Measurements from ENCODE around the gene MYCBPAP. TPM values are rescaled to one million over a fixed set of nuclear protein-coding genes. Genes with fewer than 3 reads are reported as not detected.

The MYCBPAP gene
- total RNA-seq, 1 experiment from 2014 or later, result not detected

DNA sequence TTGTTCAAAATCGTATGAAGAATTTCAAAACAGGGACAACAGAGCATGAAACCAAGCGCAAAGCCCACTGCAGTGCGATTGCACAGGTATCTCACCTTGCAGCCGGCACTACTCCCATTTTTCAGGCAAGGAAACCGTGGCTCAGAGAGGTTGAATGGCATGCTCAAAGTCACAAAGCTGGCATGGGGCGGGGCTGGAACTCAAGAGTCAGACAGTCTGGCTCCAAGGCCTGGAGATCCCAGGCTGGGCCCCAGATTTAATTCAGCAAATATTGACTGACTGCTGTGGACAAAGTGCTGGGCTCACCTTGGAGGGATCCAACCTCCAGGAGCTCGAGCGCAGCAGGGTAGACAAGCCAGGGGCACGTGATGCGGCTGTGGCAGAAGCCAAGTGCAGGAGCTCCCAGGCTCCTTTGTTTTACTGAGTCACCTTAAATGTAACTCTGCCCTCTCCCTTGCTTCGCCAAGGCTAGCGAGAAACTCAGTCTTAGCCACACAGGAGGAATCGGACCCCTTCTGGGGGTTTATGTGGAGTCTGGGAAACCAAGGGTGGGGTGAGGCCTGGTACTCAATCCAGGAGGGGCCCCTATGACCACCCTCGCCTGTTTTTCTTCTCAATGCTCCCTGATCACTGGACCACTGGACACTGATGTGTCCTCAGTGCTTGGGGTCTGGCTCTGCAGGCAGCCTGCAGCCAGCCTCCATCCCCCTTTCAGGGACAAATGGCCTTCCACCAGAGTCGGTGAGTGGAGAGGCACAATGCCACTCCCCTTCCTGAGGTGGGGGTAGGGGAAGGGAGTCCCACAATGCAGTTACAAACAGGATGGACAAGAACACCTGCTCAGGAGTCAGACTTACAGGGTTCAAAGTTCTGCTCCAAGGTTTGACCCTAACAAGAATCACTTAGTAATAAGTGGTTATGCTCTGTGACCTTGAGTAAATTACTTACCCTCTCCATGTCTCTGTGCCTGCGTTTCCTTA, 34.8 kb downstream of the MYCBPAP start:
- Histone ChIP-seq H3K9me3 (ENCODE audit: control insufficient read depth in 1 of 2, insufficient read depth in 1 of 2, low read depth in 1 of 2, low read length in 2 of 2) (no peaks in the 10 kb centered on the region), H3K4me2 (ENCODE audit: low read length) (peak overlapping the region; percentile 92), H3K79me2 (ENCODE audit: insufficient read depth, low read length) (no peaks in the 10 kb centered on the region; the same call in 1 of the 2 replicates), H3K9ac (ENCODE audit: low read length) (peak overlapping the region; percentile 80), H2AFZ (ENCODE audit: low read depth, low read length, poor library complexity, severe bottlenecking) (no peak overlapping the region), H4K20me1 (ENCODE audit: insufficient read depth) (no peaks in the 10 kb centered on the region), H3K36me3 (ENCODE audit: control insufficient read depth in 1 of 2, insufficient read depth in 2 of 2, low read length in 2 of 2) (no peaks in the 10 kb centered on the region), H3K4me1 (ENCODE audit: control insufficient read depth in 1 of 2, insufficient read depth in 2 of 2, low read length in 2 of 2) (peaks cover 47 to 77% of the 10 kb centered on the region in 2 experiments), H3K27me3 (ENCODE audit: insufficient read depth, low read length) (no peaks in the 10 kb centered on the region), H3K9me2 (ENCODE audit: insufficient read depth) (no peaks in the 10 kb centered on the region), H3K4me3 (replicated peaks in 1 of 2; ENCODE audit: low read depth in 1 of 2, low read length in 2 of 2) (peak overlapping the region; percentile 68), H3K27ac (ENCODE audit: low read depth, low read length) (peak overlapping the region; percentile 71)
- no TSS peak for BruUV-seq (replicated peaks)
- DNase-seq (ENCODE audit: low read depth, low spot score), result no peak
- CTCF ChIA-PET, result interaction anchor here (0.9 to 2.1 kb wide), 13 partner anchors 8 to 343 kb away, joined by 3 to 11 read pairs (median 5); partner anchors contain the start of genes CACNA1G and EPN3
- POLR2A ChIA-PET, result interaction anchor here (0.7 to 2.1 kb wide), 10 partner anchors 10 to 323 kb away, joined by 3 to 12 read pairs (median 4); partner anchors contain the start of genes LUC7L3, RSAD1 and TOB1
- peak; percentile 31 for ATAC-seq
- TF ChIP-seq POLR2AphosphoS5 (IDR thresholded peaks at IDR 0.05; ENCODE audit: low read depth, low read length) (no peak; the same call in none of the 2 replicates), TCF7L2 (IDR thresholded peaks at IDR 0.05; ENCODE audit: borderline replicate concordance, extremely low read depth, insufficient read depth, insufficient read length) (no peak), SIN3A (IDR thresholded peaks at IDR 0.05; ENCODE audit: low read depth) (no peak), SP1 (IDR thresholded peaks at IDR 0.05; ENCODE audit: low read depth) (no peak), CBX3 (IDR thresholded peaks at IDR 0.05; ENCODE audit: low read depth) (no peak), CEBPB (IDR thresholded peaks at IDR 0.05; ENCODE audit: low read depth) (no peak), YY1 (IDR thresholded peaks at IDR 0.05; ENCODE audit: extremely low read depth, insufficient replicate concordance, low read depth, low read length) (no peak), ZFX (IDR thresholded peaks at IDR 0.05) (no peak)
- intact Hi-C loops (cut with micrococcal nuclease), result loop anchor here (1.0 to 10.0 kb wide), 2 partner anchors 61 to 612 kb away; partner anchors contain the start of gene NME1
- RAD21 ChIA-PET (ENCODE audit: low non-redundant PET in 1 of 2, low total read pairs in 2 of 2, uncharacterized antibody in 2 of 2, unreplicated experiment in 2 of 2), result interaction anchor here (0.7 to 0.9 kb wide), 2 partner anchors 60 to 83 kb away, joined by 3 to 4 read pairs; no protein-coding TSS in a partner anchor
